ENCODE measurements around the gene SLC24A4. TPM values are rescaled to one million over a fixed set of nuclear protein-coding genes. Genes with fewer than 3 reads are reported as not detected.

Gene SLC24A4
- total and polyA plus RNA-seq, 4 donors = 0.25 to 2.9 (median 0.63) TPM

DNA sequence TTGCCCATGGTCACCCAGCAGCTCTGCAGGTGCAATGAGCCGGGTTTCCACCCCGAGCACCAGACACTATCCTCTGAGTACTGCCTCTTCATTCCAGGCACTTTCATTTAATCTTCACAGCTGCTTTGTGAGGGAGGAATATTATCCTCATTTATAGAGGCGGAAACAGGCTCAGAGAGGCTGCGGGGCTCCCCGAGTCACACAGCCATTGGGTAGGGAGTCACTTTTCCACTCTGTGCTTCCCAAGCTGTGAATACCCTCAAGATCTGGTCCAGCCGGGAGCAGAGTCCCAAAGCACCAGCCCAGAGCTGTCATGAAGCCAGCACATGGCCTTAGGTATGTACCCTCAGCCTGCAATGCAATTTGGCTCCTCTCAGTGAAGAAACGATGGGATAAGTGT lies 138.9 kb downstream of the SLC24A4 start:
- Histone ChIP-seq H3K4me3 (ENCODE audit: low read length in 2 of 2) (no peak overlapping the region), H3K27ac (ENCODE audit: low read depth in 1 of 2, low read length in 2 of 2) (peak overlapping the region in 1 of 2 donors; percentile 17)

DNA sequence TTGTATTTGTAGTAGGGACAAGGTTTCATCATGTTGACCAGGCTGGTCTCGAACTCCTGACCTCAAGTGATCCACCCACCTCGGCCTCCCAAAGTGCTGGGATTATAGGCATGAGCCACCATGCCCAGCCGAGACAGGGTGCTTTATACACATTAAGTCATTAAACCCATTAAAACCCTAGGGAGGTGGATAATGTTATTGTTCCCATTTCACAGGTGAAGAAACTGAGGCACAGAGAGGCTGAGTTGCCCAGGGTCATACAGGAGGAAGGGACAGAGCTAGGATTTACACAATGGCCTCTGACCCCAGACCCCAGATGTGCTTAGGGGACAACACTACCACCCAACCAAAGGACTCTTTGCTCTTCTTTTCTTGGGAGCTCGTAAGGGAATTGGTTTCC lies 139.6 kb downstream of the SLC24A4 start:
- ATAC-seq (ENCODE audit: low FRiP score) (no peak), DNase-seq (no peak)
- H3K4me3 ChIP-seq (ENCODE audit: low read length in 2 of 2) = no peak overlapping the region
- H3K9me3 ChIP-seq (ENCODE audit: control insufficient read depth, low read length) = peaks cover 2% of the 10 kb centered on the region
- intact Hi-C loops (cut with DNase I) = loop anchor here in 1 of 2 donors (5.0 kb wide), 1 partner anchor 225 kb away; no protein-coding TSS in a partner anchor
- WGBS, 2 donors = 96 to 97% methylated on average over 4 of the region's 4 CpGs
- H3K27me3 ChIP-seq (ENCODE audit: control insufficient read depth in 1 of 2, insufficient read depth in 2 of 2, low read length in 1 of 2) = no peaks in the 10 kb centered on the region
- no peaks in the 10 kb centered on the region for H3K4me1 ChIP-seq (ENCODE audit: control insufficient read depth in 1 of 2, insufficient read depth in 2 of 2, low read length in 2 of 2)
- no peaks in the 10 kb centered on the region for H3K36me3 ChIP-seq (ENCODE audit: control insufficient read depth in 1 of 2, insufficient read depth in 2 of 2, low read length in 1 of 2)
- H3K27ac ChIP-seq (ENCODE audit: low read depth in 1 of 2, low read length in 2 of 2) = no peak overlapping the region

More for the DNA sequence above, 138.9 kb downstream of the SLC24A4 start:
- intact Hi-C loops (cut with DNase I) = loop anchor here in 1 of 2 donors (5.0 kb wide), 1 partner anchor 225 kb away; no protein-coding TSS in a partner anchor
- H3K27me3 ChIP-seq (ENCODE audit: control insufficient read depth in 1 of 2, insufficient read depth in 2 of 2, low read length in 1 of 2) = no peaks in the 10 kb centered on the region
- DNase-seq = peak in 1 of 2 donors; percentile 32
- no peak for ATAC-seq (ENCODE audit: low FRiP score)
- H3K36me3 ChIP-seq (ENCODE audit: control insufficient read depth in 1 of 2, insufficient read depth in 2 of 2, low read length in 1 of 2) = no peaks in the 10 kb centered on the region
- 73 to 74% methylated on average over 7 of the region's 7 CpGs for WGBS, 2 donors
- no peaks in the 10 kb centered on the region for H3K4me1 ChIP-seq (ENCODE audit: control insufficient read depth in 1 of 2, insufficient read depth in 2 of 2, low read length in 2 of 2)
- peaks cover 2% of the 10 kb centered on the region for H3K9me3 ChIP-seq (ENCODE audit: control insufficient read depth, low read length)

DNA sequence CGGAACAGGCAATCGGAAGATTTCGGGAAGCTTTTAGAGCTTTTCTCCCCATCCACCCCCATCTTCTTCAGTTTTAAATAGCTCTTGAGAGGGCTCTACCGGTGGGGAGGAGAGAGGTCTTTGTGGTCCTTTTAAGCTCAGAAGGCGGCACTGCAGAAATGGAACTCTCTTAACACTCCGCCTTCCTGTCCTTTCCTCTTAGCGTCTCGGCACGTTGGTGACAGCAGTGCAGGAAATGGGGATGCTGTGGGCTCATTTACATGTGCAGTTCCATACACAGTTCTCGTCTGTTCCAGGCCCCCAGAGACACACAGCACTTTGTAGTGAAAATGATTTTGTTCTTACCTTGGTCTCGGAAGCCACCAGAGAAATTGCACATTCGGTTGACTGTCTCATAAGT lies 140.2 kb downstream of the SLC24A4 start:
- DNase-seq (peak in 1 of 2 donors; percentile 28), ATAC-seq (ENCODE audit: low FRiP score) (no peak)
- Histone ChIP-seq H3K4me3 (ENCODE audit: low read length in 2 of 2) (no peak overlapping the region), H3K36me3 (ENCODE audit: control insufficient read depth in 1 of 2, insufficient read depth in 2 of 2, low read length in 1 of 2) (no peaks in the 10 kb centered on the region), H3K4me1 (ENCODE audit: control insufficient read depth in 1 of 2, insufficient read depth in 2 of 2, low read length in 2 of 2) (no peaks in the 10 kb centered on the region), H3K9me3 (ENCODE audit: control insufficient read depth, low read length) (peaks cover 2% of the 10 kb centered on the region), H3K27ac (ENCODE audit: low read depth in 1 of 2, low read length in 2 of 2) (no peak overlapping the region), H3K27me3 (ENCODE audit: control insufficient read depth in 1 of 2, insufficient read depth in 2 of 2, low read length in 1 of 2) (no peaks in the 10 kb centered on the region)
- 78 to 86% methylated on average over 12 of the region's 12 CpGs for WGBS, 2 donors
- intact Hi-C loops (cut with DNase I) = loop anchor here in 1 of 2 donors (5.0 kb wide), 1 partner anchor 224 kb away; no protein-coding TSS in a partner anchor

DNA sequence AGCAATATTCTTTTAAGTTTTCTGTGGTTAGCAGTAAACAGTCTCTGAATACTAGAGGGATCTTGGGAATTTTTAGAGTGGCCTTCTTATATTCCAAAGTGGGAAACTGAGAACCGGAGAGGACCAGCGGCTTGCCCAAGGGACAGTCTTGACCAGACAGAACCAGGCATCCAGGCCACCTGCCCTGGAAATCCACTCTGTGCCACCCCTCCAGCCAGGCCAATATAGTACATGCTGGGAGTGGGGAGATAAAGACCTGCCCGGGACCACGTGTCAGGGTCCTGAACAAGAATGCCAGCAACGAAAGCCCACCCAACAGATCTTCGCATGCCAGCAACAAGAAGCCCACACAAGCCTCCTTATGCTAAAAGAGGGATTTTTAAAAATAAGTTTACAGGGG lies 141.2 kb downstream of the SLC24A4 start:
- Histone ChIP-seq H3K27me3 (ENCODE audit: control insufficient read depth in 1 of 2, insufficient read depth in 2 of 2, low read length in 1 of 2) (no peaks in the 10 kb centered on the region), H3K27ac (ENCODE audit: low read depth in 1 of 2, low read length in 2 of 2) (no peak overlapping the region), H3K9me3 (ENCODE audit: control insufficient read depth, low read length) (peaks cover 2% of the 10 kb centered on the region), H3K4me1 (ENCODE audit: control insufficient read depth in 1 of 2, insufficient read depth in 2 of 2, low read length in 2 of 2) (no peaks in the 10 kb centered on the region), H3K36me3 (ENCODE audit: control insufficient read depth in 1 of 2, insufficient read depth in 2 of 2, low read length in 1 of 2) (no peaks in the 10 kb centered on the region), H3K4me3 (ENCODE audit: low read length in 2 of 2) (no peak overlapping the region)
- ATAC-seq (ENCODE audit: low FRiP score) (no peak), DNase-seq (peak in 1 of 2 donors; percentile 15)
- intact Hi-C loops (cut with DNase I) = loop anchor here in 1 of 2 donors (5.0 kb wide), 1 partner anchor 223 kb away; no protein-coding TSS in a partner anchor
- WGBS, 2 donors = 95 to 97% methylated on average over 6 of the region's 6 CpGs

DNA sequence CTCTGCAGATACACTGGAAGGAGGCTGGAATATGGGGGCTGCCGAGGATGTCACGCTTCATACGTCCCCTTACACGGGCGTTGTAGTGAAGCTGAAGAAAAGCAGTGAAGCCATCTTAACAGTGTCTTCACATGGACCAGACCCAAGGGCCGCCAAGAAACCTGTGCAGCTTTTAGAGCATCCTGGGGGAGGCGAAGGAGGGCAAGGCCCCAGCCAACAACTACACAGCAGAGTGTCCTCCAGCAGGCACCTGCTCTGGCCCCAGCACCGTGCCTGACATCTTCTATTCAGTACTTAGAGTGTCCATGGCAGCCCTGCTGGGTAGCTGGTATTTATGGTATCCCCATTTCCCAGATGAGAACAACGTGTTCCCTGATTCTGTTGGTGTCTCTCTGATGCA lies 141.8 kb downstream of the SLC24A4 start:
- H3K27ac ChIP-seq (ENCODE audit: low read depth in 1 of 2, low read length in 2 of 2) = no peak overlapping the region
- H3K4me1 ChIP-seq (ENCODE audit: control insufficient read depth in 1 of 2, insufficient read depth in 2 of 2, low read length in 2 of 2) = no peaks in the 10 kb centered on the region
- DNase-seq = peak in 1 of 2 donors; percentile 24
- peaks cover 2% of the 10 kb centered on the region for H3K9me3 ChIP-seq (ENCODE audit: control insufficient read depth, low read length)
- H3K4me3 ChIP-seq (ENCODE audit: low read length in 2 of 2) = no peak overlapping the region
- intact Hi-C loops (cut with DNase I) = loop anchor here in 1 of 2 donors (5.0 kb wide), 2 partner anchors 43 to 223 kb away; no protein-coding TSS in a partner anchor
- H3K36me3 ChIP-seq (ENCODE audit: control insufficient read depth in 1 of 2, insufficient read depth in 2 of 2, low read length in 1 of 2) = no peaks in the 10 kb centered on the region
- 92 to 94% methylated on average over 9 of the region's 9 CpGs for WGBS, 2 donors
- H3K27me3 ChIP-seq (ENCODE audit: control insufficient read depth in 1 of 2, insufficient read depth in 2 of 2, low read length in 1 of 2) = no peaks in the 10 kb centered on the region
- ATAC-seq (ENCODE audit: low FRiP score) = no peak

DNA sequence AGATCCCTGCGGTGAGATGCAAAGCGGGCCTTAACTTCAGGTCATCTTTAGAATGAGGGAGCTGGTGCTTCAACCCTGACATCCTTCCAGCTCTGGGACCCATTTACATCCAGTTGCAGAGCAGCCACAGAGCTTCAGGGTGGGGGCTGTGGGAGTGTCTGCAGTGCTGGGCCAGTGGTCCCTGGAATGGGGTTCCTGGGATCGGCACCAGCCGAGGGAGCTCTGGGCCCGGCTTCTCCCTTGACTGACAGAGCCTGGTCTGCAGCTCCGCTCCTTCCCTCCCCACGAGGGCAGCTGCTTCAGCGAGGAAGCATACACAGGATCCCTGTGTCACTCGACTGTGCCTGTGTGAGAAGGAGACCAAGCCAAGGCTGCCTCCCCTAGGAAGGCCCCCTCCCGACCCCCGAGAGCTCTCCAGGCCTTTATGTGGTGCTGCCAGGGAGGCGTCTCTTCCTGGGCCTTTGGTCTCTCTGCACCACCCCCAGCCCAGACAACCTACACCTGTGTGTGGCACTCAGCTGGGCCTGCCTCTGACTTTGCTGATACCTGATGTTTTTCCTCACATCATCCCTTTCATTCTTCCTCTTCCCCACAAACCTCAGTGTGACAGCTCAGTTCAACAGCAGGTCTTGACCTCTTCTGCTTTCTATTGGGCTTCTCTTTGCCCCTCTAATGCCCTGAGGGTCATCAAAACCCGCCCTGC lies 142.5 kb downstream of the SLC24A4 start:
- Histone ChIP-seq H3K27me3 (ENCODE audit: control insufficient read depth in 1 of 2, insufficient read depth in 2 of 2, low read length in 1 of 2) (no peaks in the 10 kb centered on the region), H3K9me3 (ENCODE audit: control insufficient read depth, low read length) (peaks cover 2% of the 10 kb centered on the region), H3K4me1 (ENCODE audit: control insufficient read depth in 1 of 2, insufficient read depth in 2 of 2, low read length in 2 of 2) (no peaks in the 10 kb centered on the region), H3K27ac (ENCODE audit: low read depth in 1 of 2, low read length in 2 of 2) (no peak overlapping the region), H3K36me3 (ENCODE audit: control insufficient read depth in 1 of 2, insufficient read depth in 2 of 2, low read length in 1 of 2) (no peaks in the 10 kb centered on the region), H3K4me3 (ENCODE audit: low read length in 2 of 2) (no peak overlapping the region)
- 81 to 84% methylated on average over 13 of the region's 13 CpGs for WGBS, 2 donors
- DNase-seq (peak; percentile 44 to 51), ATAC-seq (ENCODE audit: low FRiP score) (no peak)
- intact Hi-C loops (cut with DNase I) = loop anchor here in 1 of 2 donors (5.0 kb wide), 1 partner anchor 42 kb away; no protein-coding TSS in a partner anchor

DNA sequence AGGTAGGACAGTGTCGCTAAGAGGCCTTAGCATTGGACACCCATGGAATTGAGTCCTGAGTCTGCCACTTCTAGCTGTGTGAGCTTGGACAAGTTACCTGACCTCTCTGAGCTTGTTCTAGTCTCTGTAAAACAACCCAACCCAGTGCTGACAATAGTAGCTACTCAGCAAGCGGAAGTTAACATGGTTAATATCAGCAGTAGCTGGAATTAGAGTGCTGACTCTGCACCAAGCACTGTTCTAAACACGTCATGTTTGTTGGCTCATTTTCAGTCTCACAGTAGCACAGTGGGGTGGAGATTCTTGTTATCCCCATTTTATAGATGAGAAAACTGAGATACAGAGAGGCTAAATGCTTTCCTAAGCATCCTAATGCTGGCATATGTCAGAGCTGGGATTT lies 143.1 kb downstream of the SLC24A4 start:
- Histone ChIP-seq H3K4me1 (ENCODE audit: control insufficient read depth in 1 of 2, insufficient read depth in 2 of 2, low read length in 2 of 2) (no peaks in the 10 kb centered on the region), H3K27ac (ENCODE audit: low read depth in 1 of 2, low read length in 2 of 2) (no peak overlapping the region), H3K9me3 (ENCODE audit: control insufficient read depth, low read length) (peaks cover 2% of the 10 kb centered on the region), H3K36me3 (ENCODE audit: control insufficient read depth in 1 of 2, insufficient read depth in 2 of 2, low read length in 1 of 2) (no peaks in the 10 kb centered on the region), H3K27me3 (ENCODE audit: control insufficient read depth in 1 of 2, insufficient read depth in 2 of 2, low read length in 1 of 2) (no peaks in the 10 kb centered on the region), H3K4me3 (ENCODE audit: low read length in 2 of 2) (no peak overlapping the region)
- DNase-seq (no peak), ATAC-seq (ENCODE audit: low FRiP score) (peak; percentile 4)
- intact Hi-C loops (cut with DNase I) = loop anchor here in 1 of 2 donors (5.0 kb wide), 1 partner anchor 41 kb away; no protein-coding TSS in a partner anchor
- 49 to 85% methylated on average over 3 of the region's 3 CpGs for WGBS, 2 donors

DNA sequence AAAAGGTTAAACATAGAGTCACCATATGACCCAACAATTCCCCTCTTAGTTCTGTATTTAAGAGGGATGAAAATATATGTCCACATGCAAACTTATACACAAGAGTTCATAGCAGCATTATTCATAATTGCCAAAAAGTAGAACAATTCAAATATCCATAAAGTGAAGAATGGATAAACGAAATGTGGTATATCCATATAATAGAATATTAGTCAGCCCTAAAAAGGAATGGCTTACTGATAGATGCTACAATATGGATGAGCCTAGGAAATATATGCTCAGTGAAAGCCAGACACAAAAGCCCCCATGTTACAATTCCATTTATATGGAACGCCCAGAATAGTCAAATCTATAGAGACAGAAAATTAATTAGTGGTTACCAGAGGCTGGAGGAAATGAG lies 146.6 kb downstream of the SLC24A4 start:
- no peaks in the 10 kb centered on the region for H3K27me3 ChIP-seq (ENCODE audit: control insufficient read depth in 1 of 2, insufficient read depth in 2 of 2, low read length in 1 of 2)
- H3K4me3 ChIP-seq (ENCODE audit: low read length in 2 of 2) = no peak overlapping the region
- intact Hi-C loops (cut with DNase I) = loop anchor here in 1 of 2 donors (5.0 kb wide), 1 partner anchor 38 kb away; no protein-coding TSS in a partner anchor
- no peak overlapping the region for H3K27ac ChIP-seq (ENCODE audit: low read depth in 1 of 2, low read length in 2 of 2)
- DNase-seq (no peak), ATAC-seq (ENCODE audit: low FRiP score) (no peak)
- no peaks in the 10 kb centered on the region for H3K36me3 ChIP-seq (ENCODE audit: control insufficient read depth in 1 of 2, insufficient read depth in 2 of 2, low read length in 1 of 2)
- H3K9me3 ChIP-seq (ENCODE audit: control insufficient read depth, low read length) = peaks cover 2% of the 10 kb centered on the region
- 95 to 97% methylated on average over 2 of the region's 2 CpGs for WGBS, 2 donors
- H3K4me1 ChIP-seq (ENCODE audit: control insufficient read depth in 1 of 2, insufficient read depth in 2 of 2, low read length in 2 of 2) = peaks cover 4 to 5% of the 10 kb centered on the region in 2 donors

DNA sequence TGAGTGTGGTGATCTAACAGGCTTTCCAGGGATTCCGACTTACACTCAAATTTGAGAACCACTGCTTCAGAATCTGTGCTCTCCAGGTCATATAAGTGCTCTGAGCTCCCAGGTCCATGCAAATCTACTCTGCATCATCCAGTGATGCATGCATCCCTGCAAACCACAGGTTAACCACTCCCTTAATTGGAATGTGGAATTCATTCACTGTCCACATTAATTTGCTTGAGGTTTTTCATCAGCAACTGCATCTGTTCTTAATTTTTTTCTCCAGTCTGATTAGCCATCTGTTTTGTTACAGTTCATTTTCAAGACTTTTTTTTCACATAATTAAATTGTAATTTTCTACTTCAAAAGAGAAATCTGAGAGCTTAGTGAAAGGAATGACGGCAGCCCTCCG lies 147.2 kb downstream of the SLC24A4 start:
- no peak overlapping the region for H3K27ac ChIP-seq (ENCODE audit: low read depth in 1 of 2, low read length in 2 of 2)
- H3K27me3 ChIP-seq (ENCODE audit: control insufficient read depth in 1 of 2, insufficient read depth in 2 of 2, low read length in 1 of 2) = no peaks in the 10 kb centered on the region
- peaks cover 2% of the 10 kb centered on the region for H3K9me3 ChIP-seq (ENCODE audit: control insufficient read depth, low read length)
- 92 to 94% methylated on average over 3 of the region's 3 CpGs for WGBS, 2 donors
- peaks cover 0 to 1% of the 10 kb centered on the region in 2 donors for H3K36me3 ChIP-seq (ENCODE audit: control insufficient read depth in 1 of 2, insufficient read depth in 2 of 2, low read length in 1 of 2)
- intact Hi-C loops (cut with DNase I) = no loop called here
- DNase-seq (no peak), ATAC-seq (ENCODE audit: low FRiP score) (no peak)
- H3K4me3 ChIP-seq (ENCODE audit: low read length in 2 of 2) = no peak overlapping the region
- peaks cover 4 to 5% of the 10 kb centered on the region in 2 donors for H3K4me1 ChIP-seq (ENCODE audit: control insufficient read depth in 1 of 2, insufficient read depth in 2 of 2, low read length in 2 of 2)

Measured in aorta (tissue), 5 donors.